ENCODE data around the gene PROM2. TPM values are rescaled to one million over a fixed set of nuclear protein-coding genes. Genes with fewer than 3 reads are reported as not detected.

The PROM2 gene
- total and polyA plus RNA-seq, 2 experiments from 2014 or later: 2.1 to 2.2 TPM

GRCh38 chr2:95320986-95321767, 46.9 kb downstream of the PROM2 start:
- no peak for DNase-seq (ENCODE audit: low spot score)
- H3K27me3 ChIP-seq (ENCODE audit: insufficient read depth): no peaks in the 10 kb centered on the region
- H3K4me2 ChIP-seq: no peak overlapping the region
- no peak overlapping the region for H3K4me3 Mint-ChIP-seq
- no peaks in the 10 kb centered on the region for H3F3A ChIP-seq (replicated peaks; ENCODE audit: low read depth)
- no peak overlapping the region for H3K27ac ChIP-seq (ENCODE audit: low read depth)
- no peaks in the 10 kb centered on the region for H4K20me1 ChIP-seq (replicated peaks; ENCODE audit: insufficient read depth)
- H3K27me3 Mint-ChIP-seq (ENCODE audit: insufficient read depth, low read depth, poor library complexity): peaks cover 5% of the 10 kb centered on the region
- no peaks in the 10 kb centered on the region for H3K36me3 ChIP-seq (ENCODE audit: insufficient read depth)
- no peak overlapping the region for H3K4me3 ChIP-seq
- no peaks in the 10 kb centered on the region for H3K4me1 ChIP-seq (ENCODE audit: insufficient read depth)
- no peaks in the 10 kb centered on the region; the same call in 1 of the 3 replicates for H3K9me3 Mint-ChIP-seq
- H3K9me2 ChIP-seq (ENCODE audit: insufficient read depth): peaks cover 3% of the 10 kb centered on the region; the same call in 1 of the 2 replicates
- ATAC-seq: no peak
- no peaks in the 10 kb centered on the region for H3K79me2 ChIP-seq (replicated peaks; ENCODE audit: insufficient read depth)
- H3K27ac Mint-ChIP-seq: no peak overlapping the region
- no peaks in the 10 kb centered on the region; the same call in 2 of the 3 replicates for H3K36me3 Mint-ChIP-seq (ENCODE audit: low read depth)
- peaks cover 1% of the 10 kb centered on the region; the same call in 2 of the 3 replicates for H3K4me1 Mint-ChIP-seq
- H2AFZ ChIP-seq: no peak overlapping the region
- TF ChIP-seq REST (IDR thresholded peaks at IDR 0.05; ENCODE audit: unreplicated experiment) (no peak), CREB1 (CRISPR knock-in tag; IDR thresholded peaks at IDR 0.05; ENCODE audit: low read depth) (no peak), POLR2AphosphoS5 (IDR thresholded peaks at IDR 0.05; ENCODE audit: low read depth) (no peak), ZNF331 (CRISPR knock-in tag; IDR thresholded peaks at IDR 0.05; ENCODE audit: low read depth) (no peak), EZH2 (IDR thresholded peaks at IDR 0.05; ENCODE audit: low read depth, unreplicated experiment) (no peak), ZNF114 (CRISPR knock-in tag; IDR thresholded peaks at IDR 0.05) (no peak), JUNB (IDR thresholded peaks at IDR 0.05; ENCODE audit: unreplicated experiment) (no peak), NANOG (IDR thresholded peaks at IDR 0.05; ENCODE audit: borderline replicate concordance) (no peak), CTCF (conservative IDR thresholded peaks at IDR 0.05; ENCODE audit: low read depth in 2 of 2) (no peak), STAT1 (IDR thresholded peaks at IDR 0.05; ENCODE audit: unreplicated experiment) (no peak), ETS1 (IDR thresholded peaks at IDR 0.05) (no peak)

Data from GM23338 (cell line).